NCI-H187 (cell line): ENCODE results near the gene SCLY.

Source experiments
- DNase-seq, 2 experiments: peaks; one replicate each; lab custom pipeline; 2025; lab: John Stamatoyannopoulos, UW

The SCLY gene

DNA sequence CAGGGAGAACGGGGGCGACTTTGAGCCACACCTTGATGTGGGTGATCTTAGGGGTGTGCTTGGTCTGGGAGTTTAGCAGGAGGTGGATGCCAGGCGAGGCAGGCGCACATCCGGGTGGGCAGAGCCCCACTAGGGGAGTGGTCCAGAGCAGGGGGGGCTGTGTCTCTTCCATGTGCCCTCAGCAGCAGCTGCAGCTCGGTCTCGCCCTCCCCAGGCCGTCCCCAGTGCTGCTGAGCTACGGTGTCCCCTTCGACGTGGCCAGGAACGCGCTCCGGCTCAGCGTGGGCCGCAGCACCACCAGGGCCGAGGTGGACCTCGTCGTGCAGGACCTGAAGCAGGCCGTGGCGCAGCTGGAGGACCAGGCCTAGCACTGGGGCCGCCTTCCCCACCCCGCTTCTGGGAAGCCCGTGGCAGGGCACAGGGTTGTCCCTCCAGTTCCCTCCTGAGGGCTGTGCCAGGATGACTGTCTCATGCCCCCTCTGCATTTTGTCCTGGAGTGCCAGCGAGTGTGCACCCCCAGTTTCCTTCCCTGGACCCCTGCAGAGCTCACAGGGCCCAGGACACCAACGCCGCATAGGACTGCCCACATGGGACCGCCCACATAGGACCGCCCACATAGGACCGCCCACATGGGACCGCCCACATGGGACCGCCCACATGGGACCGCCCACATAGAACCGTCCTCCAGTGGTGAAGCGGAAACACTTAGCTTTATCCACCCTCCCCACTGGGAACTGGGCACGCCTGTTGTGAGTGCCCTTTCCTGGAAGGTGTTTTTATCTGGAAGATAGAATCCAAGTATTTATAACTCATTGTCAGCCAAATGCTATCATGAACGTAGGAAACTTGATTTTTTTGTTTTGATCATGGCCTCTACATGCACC is 37.4 kb downstream of the SCLY start:
- peak; percentile 3 to 12 for DNase-seq

DNA sequence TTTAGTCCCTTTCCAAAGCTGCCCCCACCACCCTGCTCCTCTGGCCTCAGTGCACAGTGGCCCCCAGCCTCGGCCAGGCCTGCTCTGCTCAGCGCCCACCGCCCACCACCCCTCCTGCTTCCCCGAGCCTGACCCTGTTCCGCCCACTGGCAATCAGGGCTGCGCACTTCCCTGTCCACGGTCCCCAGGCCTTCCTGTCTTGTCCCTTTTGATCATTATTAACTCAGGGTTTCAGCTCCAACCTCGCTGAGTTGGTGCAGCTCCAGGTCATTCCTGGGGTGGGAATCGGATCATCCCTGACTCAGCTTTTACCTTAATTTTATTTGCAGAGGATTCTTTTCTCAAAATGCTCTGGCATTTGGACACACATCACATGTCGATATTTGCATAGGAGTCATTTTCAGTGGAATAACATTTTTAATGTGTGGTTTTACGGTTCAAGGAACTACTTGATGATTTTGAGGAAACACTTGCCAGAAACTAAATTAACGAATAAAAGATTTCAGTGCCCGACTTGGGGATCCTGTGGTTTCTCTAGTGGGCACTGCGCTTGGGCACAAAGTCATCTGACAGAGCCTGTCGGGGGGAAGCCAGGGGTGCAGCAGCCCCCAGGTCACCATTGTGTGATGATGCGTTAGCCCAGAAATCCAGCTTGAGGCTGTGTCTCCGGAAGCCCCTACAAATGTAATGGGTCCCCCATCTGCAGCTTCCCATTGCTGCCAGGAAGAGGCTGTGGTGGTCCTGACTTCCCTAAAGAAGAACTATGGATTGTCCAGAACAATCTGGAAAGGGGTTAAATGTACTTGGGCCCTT is 38.3 kb downstream of the SCLY start:
- no peak for DNase-seq

DNA sequence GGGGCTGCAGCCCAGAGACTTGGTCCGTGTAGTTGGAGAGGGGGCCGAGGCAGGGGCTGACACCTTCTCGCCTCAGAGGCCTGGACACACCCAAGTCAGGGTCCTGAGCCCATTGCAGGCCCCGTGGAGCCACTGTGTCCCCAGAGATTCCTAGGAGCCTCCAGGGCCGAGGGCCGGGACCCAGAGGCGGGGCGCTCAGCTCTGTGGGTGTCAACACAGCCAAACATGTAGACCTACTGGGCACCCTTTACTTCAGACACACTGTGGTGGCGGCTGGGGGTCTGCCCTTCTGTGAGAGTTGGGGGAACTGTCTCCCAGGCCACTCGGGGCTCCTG is 38.9 kb downstream of the SCLY start:
- no peak for DNase-seq

DNA sequence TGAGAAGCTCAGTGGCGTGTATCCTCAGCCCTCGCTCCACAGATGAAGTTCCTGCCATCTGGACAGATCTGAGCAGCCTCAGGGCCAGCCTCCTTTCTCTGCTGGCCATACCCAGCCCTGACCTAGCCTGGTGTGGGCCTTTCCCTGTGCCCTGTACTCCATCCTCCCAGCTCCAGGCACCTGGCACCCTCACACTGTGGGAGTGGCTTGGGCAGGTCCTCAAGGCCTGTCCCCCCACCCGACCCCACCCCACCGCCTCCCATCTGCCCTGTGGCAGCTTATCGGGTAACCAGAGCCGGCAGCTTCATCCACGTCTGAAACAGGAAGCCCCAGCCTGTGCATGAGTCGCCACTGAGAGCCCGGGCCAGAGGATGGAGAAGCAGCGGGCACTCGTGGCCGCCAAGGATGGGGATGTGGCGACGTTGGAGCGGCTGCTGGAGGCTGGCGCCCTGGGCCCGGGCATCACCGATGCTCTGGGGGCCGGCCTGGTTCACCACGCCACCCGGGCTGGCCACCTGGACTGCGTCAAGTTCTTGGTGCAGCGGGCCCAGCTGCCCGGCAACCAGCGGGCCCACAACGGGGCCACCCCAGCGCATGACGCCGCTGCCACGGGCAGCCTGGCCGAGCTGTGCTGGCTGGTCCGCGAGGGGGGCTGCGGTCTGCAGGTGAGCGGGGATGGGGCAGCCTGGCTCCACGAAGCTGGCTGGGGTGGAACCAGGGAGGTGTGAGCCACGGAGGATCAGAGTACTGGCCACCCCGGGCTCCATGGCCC is 39.4 kb downstream of the SCLY start, which contains the start of gene ESPNL:
TSS of gene ESPNL (plus strand) at position 292 of the 772 bp plus-strand sequence. CDS start at position 372, 80 bp downstream.
- DNase-seq: no peak

DNA sequence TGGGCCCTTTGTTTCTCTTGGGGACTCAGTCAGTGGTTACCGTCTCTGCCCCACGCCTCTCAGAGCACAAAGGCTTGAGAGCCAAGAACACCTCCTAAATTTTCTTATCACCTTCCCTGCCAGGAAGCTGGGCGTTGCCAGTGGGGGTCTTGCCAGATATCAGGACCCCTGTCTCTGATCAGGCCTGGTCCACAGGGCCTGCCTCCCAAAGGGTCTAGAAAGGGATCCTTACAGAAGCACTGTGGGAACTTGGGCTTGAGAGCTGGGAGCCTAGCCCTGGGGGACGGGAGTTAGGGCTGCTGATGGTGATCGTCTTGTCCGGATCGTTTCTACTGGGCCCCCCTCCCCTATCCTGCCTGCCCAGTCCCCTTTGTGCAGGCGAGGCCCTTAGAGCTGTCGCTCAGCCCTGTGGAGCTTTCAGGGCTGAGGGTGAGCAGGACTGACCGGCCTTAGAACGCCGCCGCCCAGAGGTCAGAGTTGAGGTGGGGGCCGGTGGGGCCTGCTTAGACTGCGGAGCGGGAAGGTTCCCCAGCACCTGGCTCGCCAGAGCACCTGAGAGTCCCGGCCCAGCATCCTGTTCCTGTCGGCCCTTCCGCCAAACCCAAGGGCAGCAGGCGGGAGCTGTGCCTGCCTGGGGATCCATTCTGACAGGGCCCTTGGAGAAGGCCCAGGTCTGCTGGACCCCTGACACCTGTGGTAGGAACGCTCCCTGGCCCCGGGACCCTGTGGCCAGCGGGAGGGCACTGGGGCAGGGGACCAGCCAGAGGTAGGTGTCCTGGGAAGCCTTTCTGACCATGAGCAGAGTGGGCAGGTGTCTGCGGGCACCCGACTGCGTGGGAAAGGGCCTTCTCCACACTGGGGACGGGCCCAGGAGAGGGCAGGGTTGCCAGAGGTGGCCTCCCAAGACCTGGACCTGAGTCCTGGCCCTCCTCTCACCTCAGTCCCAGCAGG is 40.3 kb downstream of the SCLY start:
- no peak for DNase-seq

DNA sequence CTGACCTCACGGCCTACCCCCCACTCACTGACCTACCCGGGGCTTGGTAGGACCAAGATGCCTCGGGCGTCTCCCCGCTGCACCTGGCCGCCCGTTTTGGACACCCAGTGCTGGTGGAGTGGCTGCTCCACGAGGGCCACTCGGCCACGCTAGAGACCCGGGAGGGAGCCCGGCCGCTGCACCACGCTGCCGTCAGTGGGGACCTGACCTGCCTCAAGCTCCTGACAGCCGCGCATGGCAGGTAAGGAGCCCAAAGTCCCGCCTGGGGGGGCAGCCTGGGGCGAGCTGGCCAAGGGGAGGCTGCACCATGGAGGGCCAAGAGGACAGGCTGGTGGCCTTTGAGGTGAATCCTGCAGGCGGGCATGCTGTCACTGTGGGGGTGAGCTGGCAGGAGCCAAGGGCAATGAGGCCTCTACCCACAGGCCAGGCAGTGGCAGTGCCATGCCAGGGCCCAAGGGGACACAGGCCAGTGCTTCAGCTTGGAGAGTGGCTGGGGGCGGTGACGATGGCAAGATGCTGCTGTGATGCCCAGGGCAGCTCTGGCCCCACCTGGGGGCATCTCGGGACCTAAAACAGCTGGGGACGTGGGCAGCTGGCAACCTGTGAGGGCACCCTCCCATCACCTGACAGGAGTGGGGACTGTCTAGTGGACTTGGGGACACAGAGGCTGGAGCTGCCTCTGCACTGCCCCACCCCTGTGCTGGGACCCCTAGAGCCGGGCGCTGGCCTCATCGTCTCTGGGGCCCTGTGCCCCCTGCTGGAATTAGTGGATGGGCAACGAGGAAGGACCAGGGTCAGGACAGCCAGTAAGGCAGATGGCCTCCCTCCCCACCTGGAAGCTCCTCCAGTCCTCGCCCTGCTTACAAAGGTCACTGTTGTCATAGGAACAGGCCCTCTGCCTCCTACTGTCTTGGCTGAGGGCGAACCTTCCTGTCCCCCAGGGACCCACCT is 41.4 kb downstream of the SCLY start:
- DNase-seq: no peak

DNA sequence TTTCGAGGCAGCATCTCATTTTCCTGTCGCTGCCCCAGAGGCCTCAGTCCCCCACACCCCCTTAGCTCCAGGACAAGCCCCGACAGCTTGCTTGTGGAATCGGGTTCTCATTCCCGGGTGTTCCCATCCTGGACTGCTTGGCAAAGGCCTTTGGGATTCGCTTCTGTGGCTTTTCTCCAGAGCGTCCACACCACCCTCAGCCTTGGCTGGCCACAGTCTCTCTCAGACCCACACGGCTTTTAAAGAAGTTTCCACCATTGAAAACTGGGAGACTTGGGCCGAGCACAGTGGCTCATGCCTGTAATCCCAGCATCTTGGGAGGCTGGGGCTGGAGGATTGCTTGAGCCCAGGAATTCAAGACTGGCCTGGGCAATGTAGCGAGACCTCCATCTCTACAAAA is 42.1 kb downstream of the SCLY start:
- DNase-seq: no peak

DNA sequence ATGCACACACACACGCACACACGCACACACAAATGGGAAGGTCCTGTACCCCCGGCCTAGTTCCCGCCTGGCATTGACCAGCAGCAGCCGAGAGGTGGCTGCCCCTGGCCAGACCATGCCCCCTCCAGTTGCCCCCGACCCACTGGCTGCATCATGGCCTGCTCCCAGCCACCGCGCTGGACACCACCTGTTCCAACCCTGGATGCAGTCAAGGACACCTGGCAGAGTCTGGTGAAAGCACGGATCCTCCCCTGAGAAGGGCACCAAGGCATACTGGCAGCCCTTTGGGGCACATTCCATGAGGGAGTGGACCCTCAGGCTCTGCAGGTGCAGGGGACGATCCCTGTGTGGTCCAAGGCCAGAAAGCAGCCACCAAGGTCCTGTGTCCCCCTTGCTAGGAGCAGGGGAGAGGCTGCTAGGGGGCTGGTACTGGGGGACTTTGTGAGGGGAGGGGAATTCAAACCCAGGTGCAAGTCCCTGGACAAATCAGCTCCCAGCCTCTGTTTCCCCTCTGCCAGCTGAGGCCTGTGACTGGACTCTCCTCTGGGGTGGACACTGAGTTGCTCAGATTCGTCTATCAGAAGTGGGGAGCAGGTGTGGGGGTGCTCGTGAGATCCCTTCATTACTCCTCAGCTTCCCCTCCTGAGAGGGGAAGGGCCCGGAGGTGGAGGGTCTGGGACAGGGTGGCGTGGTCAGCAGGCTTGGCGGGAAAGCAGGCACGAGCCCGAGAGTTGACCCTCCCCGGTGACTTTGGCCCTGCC is 42.8 kb downstream of the SCLY start:
- DNase-seq: no peak

DNA sequence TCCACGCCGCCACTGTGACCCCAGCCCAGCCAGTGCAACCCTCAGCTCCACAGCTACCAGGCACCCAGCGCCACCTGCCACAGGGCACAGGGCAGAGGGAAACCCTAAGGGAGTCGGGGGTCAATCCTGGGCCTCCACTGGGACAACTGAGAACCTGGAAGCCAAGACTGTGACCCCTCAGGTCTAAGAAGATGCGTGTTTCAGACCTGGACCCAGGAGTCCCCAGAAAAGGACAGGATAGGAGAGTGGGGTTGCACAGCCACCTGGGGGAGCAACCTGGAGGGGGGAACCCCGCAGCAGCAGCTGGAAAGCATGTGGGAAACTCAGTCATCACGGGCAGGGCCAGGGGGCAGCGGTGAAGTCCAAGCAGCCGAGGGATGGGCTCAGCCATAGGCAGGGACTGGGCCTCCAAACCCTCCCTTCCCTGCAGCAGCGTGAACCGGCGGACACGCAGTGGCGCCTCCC is 43.5 kb downstream of the SCLY start:
- no peak for DNase-seq

DNA sequence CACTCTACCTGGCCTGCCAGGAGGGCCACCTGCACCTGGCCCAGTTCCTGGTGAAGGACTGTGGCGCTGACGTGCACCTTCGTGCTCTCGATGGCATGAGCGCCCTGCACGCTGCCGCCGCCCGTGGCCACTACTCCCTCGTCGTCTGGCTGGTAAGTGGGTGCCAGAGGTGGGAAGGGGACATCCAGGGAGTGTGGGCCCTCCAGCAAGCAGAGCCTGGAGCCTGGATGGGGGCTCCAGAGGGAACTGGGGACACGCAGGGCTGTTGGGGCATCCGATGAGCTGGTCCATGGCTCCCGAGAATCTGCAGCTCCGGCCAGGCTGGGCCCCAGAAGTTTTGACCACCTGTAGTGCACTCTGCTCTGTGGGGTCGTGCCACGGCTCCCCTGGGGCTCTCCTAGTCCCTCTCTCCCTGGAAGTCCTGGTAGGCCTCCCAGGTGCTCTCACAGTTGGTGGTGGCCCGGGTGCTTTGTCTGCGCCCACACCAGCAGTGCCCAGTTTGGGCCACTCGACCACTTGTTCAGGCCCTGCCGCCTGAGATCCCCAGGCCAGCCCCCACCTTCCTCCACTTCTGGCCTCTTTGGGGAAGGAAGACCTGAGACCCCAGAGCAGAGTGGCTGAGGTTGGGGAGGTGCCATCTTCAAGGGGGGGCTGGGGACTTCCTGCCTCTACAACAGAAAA is 44.0 kb downstream of the SCLY start:
- no peak for DNase-seq

DNA sequence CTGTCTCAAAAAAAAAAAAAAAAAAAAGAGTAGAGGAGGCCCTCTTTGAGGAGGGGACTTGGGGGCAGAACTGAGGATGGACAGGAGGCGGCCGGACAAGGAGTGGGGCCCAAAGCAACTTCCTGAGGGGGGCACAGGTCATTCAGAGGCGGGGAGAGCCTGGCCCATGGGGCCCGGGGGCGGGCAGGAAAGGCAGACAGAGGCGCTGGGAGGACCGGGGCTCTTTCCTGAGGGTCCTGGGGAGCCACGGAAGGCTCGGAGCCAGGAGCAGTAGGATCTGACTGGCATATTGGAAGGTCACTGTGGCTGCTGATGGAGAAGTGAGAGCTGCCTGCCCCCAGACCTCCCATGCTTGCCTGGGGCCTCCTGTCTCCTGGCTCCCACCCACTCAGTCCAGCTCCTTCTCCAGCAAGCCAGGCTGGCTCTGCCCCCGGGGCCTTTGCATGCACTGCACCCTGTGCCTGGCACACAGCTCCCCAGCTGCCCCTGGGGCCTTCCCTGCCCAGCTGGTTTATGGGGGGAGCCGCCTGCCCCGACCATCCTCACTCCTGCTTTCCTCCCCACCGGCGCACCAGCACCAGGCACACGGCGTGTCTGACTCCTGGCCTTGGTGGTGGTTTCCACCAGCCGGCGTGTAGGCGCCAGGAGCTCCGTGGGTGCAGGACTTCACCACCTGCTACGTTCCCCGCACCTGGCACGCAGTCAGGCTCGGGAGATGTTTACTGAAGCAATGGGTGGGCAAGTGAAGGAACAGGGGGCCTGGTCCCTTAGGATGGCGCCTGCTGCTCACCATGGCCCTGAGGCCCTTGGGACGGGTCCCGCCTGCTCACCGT is 44.9 kb downstream of the SCLY start:
- DNase-seq: no peak

DNA sequence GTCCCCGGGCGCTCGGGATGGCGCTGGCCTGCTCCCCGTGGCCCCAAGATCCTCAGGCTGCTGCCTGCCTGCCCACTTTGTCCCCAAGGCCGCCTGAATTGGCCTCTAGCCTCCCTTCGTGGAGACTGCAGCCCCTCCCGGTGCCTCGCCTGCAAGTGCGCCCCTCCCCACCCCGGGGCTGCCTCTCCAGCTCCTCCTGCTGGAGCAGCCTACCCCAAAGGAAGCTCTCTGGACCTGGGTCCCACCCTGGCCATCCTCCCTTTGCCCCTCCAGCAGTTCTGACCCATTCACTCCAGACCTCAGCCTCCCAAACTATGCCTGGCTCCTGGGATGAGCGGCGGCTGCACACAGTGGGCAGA is 45.5 kb downstream of the SCLY start:
- DNase-seq: no peak

DNA sequence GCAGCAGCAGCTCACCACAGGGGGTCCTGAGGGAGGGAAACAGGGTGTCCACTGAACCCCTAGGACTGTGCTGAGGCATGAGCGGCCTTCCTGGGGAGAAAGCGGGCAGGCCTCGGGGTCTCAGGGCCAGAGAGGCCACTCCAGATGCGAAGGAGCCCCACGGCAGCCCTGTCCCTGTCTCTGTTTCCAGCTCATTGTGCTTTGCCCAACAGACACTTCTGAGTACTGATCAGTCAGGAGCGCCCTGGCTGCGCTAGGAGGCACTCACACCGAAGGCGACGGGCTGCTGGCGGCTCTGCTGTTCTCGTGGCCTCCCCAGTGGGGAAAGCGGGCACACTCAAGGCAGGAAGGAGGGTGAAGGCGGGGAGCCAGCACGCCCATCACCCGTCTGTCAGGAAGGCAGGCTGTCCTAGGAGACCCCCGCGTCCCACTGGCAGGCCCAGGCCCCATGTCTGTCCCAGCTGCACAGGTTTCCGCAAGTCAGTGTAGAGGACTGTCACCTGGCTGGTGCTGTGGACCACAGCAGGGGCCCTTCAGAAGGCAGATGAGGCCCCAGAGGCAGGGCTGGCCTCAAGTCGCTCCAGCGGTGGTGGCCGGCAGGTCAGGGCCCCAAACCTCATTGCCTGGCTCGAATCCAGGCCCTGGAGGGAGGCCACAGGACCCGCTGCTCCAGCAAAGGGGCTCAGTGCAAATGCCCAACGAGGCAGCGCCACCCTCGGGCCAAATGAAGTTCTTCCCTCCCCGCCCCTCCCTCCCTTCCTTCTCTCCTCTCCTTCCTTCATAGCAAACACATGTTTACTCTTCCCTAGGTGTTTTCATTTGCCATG is 46.1 kb downstream of the SCLY start:
- no peak for DNase-seq

DNA sequence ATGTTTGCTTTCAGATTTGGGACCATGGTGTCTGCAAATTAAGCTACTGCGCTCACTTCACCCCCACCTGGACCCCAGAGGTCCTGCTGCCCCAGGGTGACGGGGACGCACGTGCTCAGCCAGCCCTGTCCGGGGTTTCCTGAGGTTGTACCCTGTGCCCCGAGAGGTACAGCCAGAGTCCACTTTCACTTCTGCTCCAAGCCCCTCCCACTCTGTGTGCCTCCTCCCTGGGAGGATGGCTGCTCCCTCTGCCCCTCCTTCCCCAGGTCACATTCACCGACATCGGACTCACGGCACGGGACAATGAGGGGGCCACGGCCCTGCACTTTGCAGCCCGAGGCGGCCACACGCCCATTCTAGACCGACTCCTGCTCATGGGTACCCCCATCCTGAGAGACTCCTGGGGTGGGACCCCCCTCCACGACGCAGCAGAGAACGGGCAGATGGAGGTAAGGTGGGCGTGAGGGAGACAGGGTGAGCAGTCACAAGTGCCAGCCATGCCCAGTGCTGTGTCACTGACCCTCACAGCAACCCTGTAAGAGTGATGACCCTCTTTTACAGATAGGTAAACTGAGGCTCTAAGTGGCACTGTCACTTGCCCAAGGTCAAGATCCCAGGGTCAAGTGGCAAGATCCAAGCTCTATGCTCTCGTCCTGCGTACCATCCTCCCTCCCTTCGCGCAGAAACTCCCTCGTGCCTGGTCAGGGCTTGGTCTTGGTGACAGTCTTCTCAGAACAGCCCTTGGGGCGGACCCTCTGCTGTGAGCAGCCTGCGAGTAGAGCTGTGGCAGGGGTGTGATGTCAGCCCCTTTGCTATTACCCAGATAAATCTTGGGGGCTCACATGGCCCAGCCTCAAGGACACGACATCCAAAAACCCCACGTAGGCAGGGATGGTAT is 47.0 kb downstream of the SCLY start:
- DNase-seq: no peak

DNA sequence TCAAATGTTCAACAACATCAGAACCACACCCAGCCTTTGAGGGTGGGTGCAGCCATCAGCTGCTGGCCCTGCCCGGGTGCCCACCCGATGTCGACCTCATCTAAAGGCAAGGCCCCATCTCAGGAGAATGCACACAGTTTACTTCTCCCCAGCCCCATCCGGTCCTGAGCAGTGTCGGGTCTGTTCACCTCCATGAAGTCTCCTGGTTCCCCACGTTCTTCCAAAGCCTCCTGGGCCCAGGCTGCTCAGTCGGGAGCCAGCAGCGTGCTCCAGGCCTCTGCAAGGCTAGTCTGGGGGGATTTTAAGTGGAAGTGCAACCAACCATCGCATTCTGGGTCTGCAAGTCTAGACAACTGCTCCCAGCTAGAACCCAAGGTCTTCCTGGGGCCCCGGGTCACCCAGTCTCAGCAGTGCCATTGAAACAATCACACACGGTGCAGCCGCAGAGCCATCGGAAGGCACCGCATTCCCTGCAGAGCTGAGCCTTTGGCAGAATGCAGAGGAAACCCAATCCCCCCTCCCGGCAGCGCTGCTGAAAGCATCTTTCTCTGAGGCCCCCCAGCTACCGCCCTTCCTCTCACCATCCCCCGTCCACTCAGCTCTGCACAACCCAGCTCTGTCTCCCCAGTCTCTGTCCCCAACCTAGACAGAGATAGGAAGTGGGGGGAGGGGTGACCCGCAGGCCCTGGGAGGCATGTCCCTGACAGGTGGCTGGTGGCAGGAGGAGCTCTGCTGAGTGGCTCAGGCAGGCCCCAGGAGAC is 47.8 kb downstream of the SCLY start:
- DNase-seq: peak in 1 of 2 experiments; percentile 32
